ENCODE results near the gene COL5A1. TPM values are rescaled to one million over a fixed set of nuclear protein-coding genes. Genes with fewer than 3 reads are reported as not detected.
A peak's percentile ranks its signal among the peaks of the same experiment; 100 is the strongest.

COL5A1 gene
- total and polyA plus RNA-seq, 2 experiments from 2014 or later, result 211 to 812 TPM

GRCh38 chr9:134728801-134729495 is 87.3 kb downstream of the COL5A1 start:
- H3K36me3 ChIP-seq (ENCODE audit: low read depth), result peaks cover 42% of the 10 kb centered on the region
- H3K4me1 ChIP-seq (ENCODE audit: insufficient read depth), result peaks cover 8% of the 10 kb centered on the region
- WGBS, 2 experiments (ENCODE audit: low coverage in 1 of 2, low lambda C conversion rate in 2 of 2, missing lambda C conversion rate in 2 of 2), result 67 to 71% methylated on average over 24 to 28 of the region's 28 CpGs
- H3K27ac ChIP-seq, result no peak overlapping the region
- in situ Hi-C loops (cut with MboI), result no loop called here
- H3K27me3 ChIP-seq (replicated peaks; ENCODE audit: insufficient read depth), result no peaks in the 10 kb centered on the region
- no peak overlapping the region for H2AFZ ChIP-seq
- TF ChIP-seq EZH2phosphoT487 (IDR thresholded peaks at IDR 0.05; ENCODE audit: insufficient read depth, low read depth) (no peak), EZH2 (IDR thresholded peaks at IDR 0.05; ENCODE audit: insufficient read depth, poor library complexity, severe bottlenecking) (no peak)
- peaks cover 17% of the 10 kb centered on the region for H4K20me1 ChIP-seq (ENCODE audit: insufficient read depth)
- H3K9me3 ChIP-seq (ENCODE audit: low read depth), result no peaks in the 10 kb centered on the region
- no peak overlapping the region for H3K4me2 ChIP-seq (ENCODE audit: unreplicated experiment)
- H3F3A ChIP-seq (ENCODE audit: insufficient read depth), result peaks cover 57% of the 10 kb centered on the region
- no peak for DNase-seq
- H3K79me2 ChIP-seq (ENCODE audit: insufficient read depth), result peaks cover 97% of the 10 kb centered on the region
- no peak overlapping the region for H3K4me3 ChIP-seq
- no peak overlapping the region for H3K9ac ChIP-seq
- H3K9me2 ChIP-seq (ENCODE audit: insufficient read depth), result no peaks in the 10 kb centered on the region

- 58 to 59% methylated on average over 22 to 23 of the region's 23 CpGs for WGBS, 2 experiments (ENCODE audit: low coverage in 1 of 2, low lambda C conversion rate in 2 of 2, missing lambda C conversion rate in 2 of 2)
- no peaks in the 10 kb centered on the region for H3K9me2 ChIP-seq (ENCODE audit: insufficient read depth)
- peak overlapping the region; percentile 21 for H3K27ac ChIP-seq
- in situ Hi-C loops (cut with MboI), result no loop called here
- no peak for TF ChIP-seq EZH2phosphoT487 (IDR thresholded peaks at IDR 0.05; ENCODE audit: insufficient read depth, low read depth)
- TF ChIP-seq EZH2 (IDR thresholded peaks at IDR 0.05; ENCODE audit: insufficient read depth, poor library complexity, severe bottlenecking), result no peak
- H3K4me2 ChIP-seq (ENCODE audit: unreplicated experiment), result no peak overlapping the region
- no peak overlapping the region for H3K9ac ChIP-seq
- peaks cover 97% of the 10 kb centered on the region for H3K79me2 ChIP-seq (ENCODE audit: insufficient read depth)
- no peak overlapping the region for H3K4me3 ChIP-seq
- H3K27me3 ChIP-seq (replicated peaks; ENCODE audit: insufficient read depth), result no peaks in the 10 kb centered on the region
- H3F3A ChIP-seq (ENCODE audit: insufficient read depth), result peaks cover 58% of the 10 kb centered on the region
- H3K9me3 ChIP-seq (ENCODE audit: low read depth), result no peaks in the 10 kb centered on the region
- peak; percentile 56 for DNase-seq
- H3K36me3 ChIP-seq (ENCODE audit: low read depth), result peaks cover 43% of the 10 kb centered on the region
- H3K4me1 ChIP-seq (ENCODE audit: insufficient read depth), result peaks cover 14% of the 10 kb centered on the region
- no peak overlapping the region for H2AFZ ChIP-seq
- H4K20me1 ChIP-seq (ENCODE audit: insufficient read depth), result peaks cover 13% of the 10 kb centered on the region
Measured at GRCh38 chr9:134730011-134730760, 88.6 kb downstream of the COL5A1 start.

GRCh38 chr9:134730761-134731496 is 89.3 kb downstream of the COL5A1 start:
- Histone ChIP-seq H4K20me1 (ENCODE audit: insufficient read depth) (peaks cover 6% of the 10 kb centered on the region), H3K4me3 (no peak overlapping the region), H3K4me1 (ENCODE audit: insufficient read depth) (peaks cover 14% of the 10 kb centered on the region), H3K9ac (no peak overlapping the region), H3K27ac (peak overlapping the region; percentile 21), H3F3A (ENCODE audit: insufficient read depth) (peaks cover 52% of the 10 kb centered on the region), H3K9me2 (ENCODE audit: insufficient read depth) (no peaks in the 10 kb centered on the region), H2AFZ (no peak overlapping the region), H3K9me3 (ENCODE audit: low read depth) (no peaks in the 10 kb centered on the region), H3K4me2 (ENCODE audit: unreplicated experiment) (no peak overlapping the region), H3K79me2 (ENCODE audit: insufficient read depth) (peaks cover 95% of the 10 kb centered on the region), H3K36me3 (ENCODE audit: low read depth) (peaks cover 43% of the 10 kb centered on the region), H3K27me3 (replicated peaks; ENCODE audit: insufficient read depth) (no peaks in the 10 kb centered on the region)
- 78 to 80% methylated on average over 22 of the region's 22 CpGs for WGBS, 2 experiments (ENCODE audit: low coverage in 1 of 2, low lambda C conversion rate in 2 of 2, missing lambda C conversion rate in 2 of 2)
- DNase-seq, result no peak
- in situ Hi-C loops (cut with MboI), result no loop called here
- TF ChIP-seq EZH2phosphoT487 (IDR thresholded peaks at IDR 0.05; ENCODE audit: insufficient read depth, low read depth) (no peak), EZH2 (IDR thresholded peaks at IDR 0.05; ENCODE audit: insufficient read depth, poor library complexity, severe bottlenecking) (no peak)
